ENCODE measurements around the gene AQP7.
"Not testable (repeated sequence)": the region's sequence is repeated elsewhere in the genome, so short reads cannot be mapped to it uniquely, and the experiment has no call there.

AQP7 gene

GRCh38 chr9:33383396-33383795 lies 19.0 kb downstream of the AQP7 start:
- H3K36me3 ChIP-seq (ENCODE audit: insufficient read depth); H3K79me2 ChIP-seq (ENCODE audit: insufficient read depth, low read depth); H3K9ac ChIP-seq; H4K20me1 ChIP-seq (ENCODE audit: insufficient read depth); H3K27ac ChIP-seq; H3K4me3 ChIP-seq (IDR thresholded peaks at IDR 0.05; ENCODE audit: insufficient read depth, low read depth, low read length); H3K4me1 ChIP-seq (ENCODE audit: low read depth, poor library complexity, severe bottlenecking); H3K27me3 ChIP-seq (ENCODE audit: insufficient read depth, low read depth); H3K4me2 ChIP-seq; H2AFZ ChIP-seq (ENCODE audit: low read depth): not testable (repeated sequence)

- H3K4me2 ChIP-seq; H3K9ac ChIP-seq; H3K27me3 ChIP-seq (ENCODE audit: insufficient read depth, low read depth); H2AFZ ChIP-seq (ENCODE audit: low read depth); H4K20me1 ChIP-seq (ENCODE audit: insufficient read depth); H3K27ac ChIP-seq; H3K36me3 ChIP-seq (ENCODE audit: insufficient read depth); H3K4me3 ChIP-seq (IDR thresholded peaks at IDR 0.05; ENCODE audit: insufficient read depth, low read depth, low read length); H3K4me1 ChIP-seq (ENCODE audit: low read depth, poor library complexity, severe bottlenecking); H3K79me2 ChIP-seq (ENCODE audit: insufficient read depth, low read depth): not testable (repeated sequence)
Measured at GRCh38 chr9:33382397-33382796, 20.0 kb downstream of the AQP7 start.

GRCh38 chr9:33381231-33381791 lies 21.1 kb downstream of the AQP7 start:
- H3K4me3 ChIP-seq (IDR thresholded peaks at IDR 0.05; ENCODE audit: insufficient read depth, low read depth, low read length), result no peak overlapping the region
- no peaks in the 10 kb centered on the region for H4K20me1 ChIP-seq (ENCODE audit: insufficient read depth)
- no peak for TF ChIP-seq CTCF (conservative IDR thresholded peaks at IDR 0.05; ENCODE audit: low read depth, low read length)
- H3K36me3 ChIP-seq (ENCODE audit: insufficient read depth), result no peaks in the 10 kb centered on the region
- H3K79me2 ChIP-seq (ENCODE audit: insufficient read depth, low read depth), result no peaks in the 10 kb centered on the region
- no peak overlapping the region for H3K9ac ChIP-seq
- H3K27me3 ChIP-seq (ENCODE audit: insufficient read depth, low read depth), result no peaks in the 10 kb centered on the region
- no peaks in the 10 kb centered on the region for H3K4me1 ChIP-seq (ENCODE audit: low read depth, poor library complexity, severe bottlenecking)
- no peak overlapping the region for H3K4me2 ChIP-seq
- no peak overlapping the region for H2AFZ ChIP-seq (ENCODE audit: low read depth)
- H3K27ac ChIP-seq, result no peak overlapping the region

GRCh38 chr9:33380390-33381094 lies 21.8 kb downstream of the AQP7 start:
- no peak overlapping the region for H3K4me3 ChIP-seq (IDR thresholded peaks at IDR 0.05; ENCODE audit: insufficient read depth, low read depth, low read length)
- H3K4me1 ChIP-seq (ENCODE audit: low read depth, poor library complexity, severe bottlenecking), result no peaks in the 10 kb centered on the region

GRCh38 chr9:33379666-33380389 lies 22.5 kb downstream of the AQP7 start:
- H4K20me1 ChIP-seq (ENCODE audit: insufficient read depth), result no peaks in the 10 kb centered on the region
- no peaks in the 10 kb centered on the region for H3K27me3 ChIP-seq (ENCODE audit: insufficient read depth, low read depth)
- no peak overlapping the region for H3K9ac ChIP-seq
- H3K36me3 ChIP-seq (ENCODE audit: insufficient read depth), result no peaks in the 10 kb centered on the region
- no peak for TF ChIP-seq CTCF (conservative IDR thresholded peaks at IDR 0.05; ENCODE audit: low read depth, low read length)
- no peak overlapping the region for H3K4me2 ChIP-seq
- no peak overlapping the region for H3K4me3 ChIP-seq (IDR thresholded peaks at IDR 0.05; ENCODE audit: insufficient read depth, low read depth, low read length)
- no peaks in the 10 kb centered on the region for H3K4me1 ChIP-seq (ENCODE audit: low read depth, poor library complexity, severe bottlenecking)
- no peaks in the 10 kb centered on the region for H3K79me2 ChIP-seq (ENCODE audit: insufficient read depth, low read depth)
- no peak overlapping the region for H3K27ac ChIP-seq
- no peak overlapping the region for H2AFZ ChIP-seq (ENCODE audit: low read depth)

More at GRCh38 chr9:33380390-33381094, 21.8 kb downstream of the AQP7 start:
- Histone ChIP-seq H4K20me1 (ENCODE audit: insufficient read depth) (no peaks in the 10 kb centered on the region), H3K4me2 (no peak overlapping the region), H3K79me2 (ENCODE audit: insufficient read depth, low read depth) (no peaks in the 10 kb centered on the region), H3K27me3 (ENCODE audit: insufficient read depth, low read depth) (no peaks in the 10 kb centered on the region), H2AFZ (ENCODE audit: low read depth) (no peak overlapping the region), H3K36me3 (ENCODE audit: insufficient read depth) (no peaks in the 10 kb centered on the region), H3K9ac (no peak overlapping the region), H3K27ac (no peak overlapping the region)
- TF ChIP-seq CTCF (conservative IDR thresholded peaks at IDR 0.05; ENCODE audit: low read depth, low read length), result no peak
